ENCODE results near the gene HTT. TPM values are rescaled to one million over a fixed set of nuclear protein-coding genes. Genes with fewer than 3 reads are reported as not detected.
A peak's percentile ranks its signal among the peaks of the same experiment; 100 is the strongest.
"Not testable (repeated sequence)": the region's sequence is repeated elsewhere in the genome, so short reads cannot be mapped to it uniquely, and the experiment has no call there.

The HTT gene
- polyA plus RNA-seq, 2 of the 4 experiments (the other 2 are of a cell fraction): 14.5 to 16.9 TPM

DNA sequence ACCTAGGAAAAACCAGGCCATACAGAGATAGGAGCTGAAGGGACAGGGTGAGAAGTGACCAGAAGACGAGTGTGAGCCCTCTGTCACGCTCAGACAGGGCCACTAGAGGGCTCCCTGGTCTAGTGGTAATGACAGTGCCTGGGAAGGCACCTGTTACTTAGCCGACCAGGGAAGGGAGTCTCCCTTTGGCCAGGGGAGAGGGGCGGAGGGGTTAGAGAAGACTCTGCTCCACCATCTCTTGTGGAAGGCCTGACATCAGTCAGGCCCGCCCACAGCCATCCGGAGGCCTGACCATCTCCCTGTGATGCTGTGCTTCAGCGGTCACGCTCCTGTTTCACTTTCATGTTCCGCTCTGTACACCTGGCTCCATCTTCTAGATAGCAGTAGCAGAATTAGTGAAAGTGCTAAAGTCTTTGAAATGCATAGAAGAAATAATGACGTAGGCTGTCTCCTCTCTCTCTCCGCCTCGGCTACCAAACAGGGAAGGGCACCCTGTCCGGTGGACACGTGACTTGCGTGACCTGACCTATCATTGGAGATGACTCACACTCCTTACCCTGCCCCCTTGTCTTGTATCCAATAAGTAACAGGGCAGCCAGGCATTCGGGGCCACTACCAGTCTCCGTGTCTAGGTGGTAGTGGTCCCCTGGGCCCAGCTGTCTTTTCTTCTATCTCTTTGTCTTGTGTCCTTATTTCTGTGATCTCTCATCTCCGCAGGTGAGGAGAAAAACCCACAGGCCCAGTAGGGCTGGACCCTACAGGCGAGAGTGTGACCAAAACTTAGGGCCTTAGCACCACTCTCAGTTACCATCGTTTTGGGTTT is 26.8 kb upstream of the HTT start:
- peak; percentile 16 to 58 for DNase-seq (ENCODE audit: low read depth in 1 of 2, low spot score in 1 of 2)
- Histone ChIP-seq H3K9me3 (no peaks in the 10 kb centered on the region), H3K4me3 (peak overlapping the region; percentile 34), H3K4me1 (no peaks in the 10 kb centered on the region), H3K27ac (no peak overlapping the region), H3K4me2 (peak overlapping the region; percentile 60)
- ChIA-PET CTCF (interaction anchor here (1.0 to 1.9 kb wide), 6 partner anchors 10 to 84 kb away, joined by 3 to 10 read pairs (median 4); partner anchors contain the start of genes GRK4 and NOP14), POLR2A (no interaction called here)
- TF ChIP-seq, protein P1, sequence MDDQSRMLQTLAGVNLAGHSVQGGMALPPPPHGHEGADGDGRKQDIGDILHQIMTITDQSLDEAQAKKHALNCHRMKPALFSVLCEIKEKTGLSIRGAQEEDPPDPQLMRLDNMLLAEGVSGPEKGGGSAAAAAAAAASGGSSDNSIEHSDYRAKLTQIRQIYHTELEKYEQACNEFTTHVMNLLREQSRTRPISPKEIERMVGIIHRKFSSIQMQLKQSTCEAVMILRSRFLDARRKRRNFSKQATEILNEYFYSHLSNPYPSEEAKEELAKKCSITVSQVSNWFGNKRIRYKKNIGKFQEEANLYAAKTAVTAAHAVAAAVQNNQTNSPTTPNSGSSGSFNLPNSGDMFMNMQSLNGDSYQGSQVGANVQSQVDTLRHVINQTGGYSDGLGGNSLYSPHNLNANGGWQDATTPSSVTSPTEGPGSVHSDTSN (IDR thresholded peaks at IDR 0.05): no peak
- TF ChIP-seq, protein P2, sequence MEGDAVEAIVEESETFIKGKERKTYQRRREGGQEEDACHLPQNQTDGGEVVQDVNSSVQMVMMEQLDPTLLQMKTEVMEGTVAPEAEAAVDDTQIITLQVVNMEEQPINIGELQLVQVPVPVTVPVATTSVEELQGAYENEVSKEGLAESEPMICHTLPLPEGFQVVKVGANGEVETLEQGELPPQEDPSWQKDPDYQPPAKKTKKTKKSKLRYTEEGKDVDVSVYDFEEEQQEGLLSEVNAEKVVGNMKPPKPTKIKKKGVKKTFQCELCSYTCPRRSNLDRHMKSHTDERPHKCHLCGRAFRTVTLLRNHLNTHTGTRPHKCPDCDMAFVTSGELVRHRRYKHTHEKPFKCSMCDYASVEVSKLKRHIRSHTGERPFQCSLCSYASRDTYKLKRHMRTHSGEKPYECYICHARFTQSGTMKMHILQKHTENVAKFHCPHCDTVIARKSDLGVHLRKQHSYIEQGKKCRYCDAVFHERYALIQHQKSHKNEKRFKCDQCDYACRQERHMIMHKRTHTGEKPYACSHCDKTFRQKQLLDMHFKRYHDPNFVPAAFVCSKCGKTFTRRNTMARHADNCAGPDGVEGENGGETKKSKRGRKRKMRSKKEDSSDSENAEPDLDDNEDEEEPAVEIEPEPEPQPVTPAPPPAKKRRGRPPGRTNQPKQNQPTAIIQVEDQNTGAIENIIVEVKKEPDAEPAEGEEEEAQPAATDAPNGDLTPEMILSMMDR (IDR thresholded peaks at IDR 0.05): peak; percentile 55
- TF ChIP-seq HOXB13 (CRISPR knock-in tag; IDR thresholded peaks at IDR 0.05; ENCODE audit: low read depth) (no peak), RAD21 (conservative IDR thresholded peaks at IDR 0.05 in 1 of 2, IDR thresholded peaks at IDR 0.05 in 1 of 2) (peak; percentile 57 to 61)
- TF ChIP-seq, protein P3, sequence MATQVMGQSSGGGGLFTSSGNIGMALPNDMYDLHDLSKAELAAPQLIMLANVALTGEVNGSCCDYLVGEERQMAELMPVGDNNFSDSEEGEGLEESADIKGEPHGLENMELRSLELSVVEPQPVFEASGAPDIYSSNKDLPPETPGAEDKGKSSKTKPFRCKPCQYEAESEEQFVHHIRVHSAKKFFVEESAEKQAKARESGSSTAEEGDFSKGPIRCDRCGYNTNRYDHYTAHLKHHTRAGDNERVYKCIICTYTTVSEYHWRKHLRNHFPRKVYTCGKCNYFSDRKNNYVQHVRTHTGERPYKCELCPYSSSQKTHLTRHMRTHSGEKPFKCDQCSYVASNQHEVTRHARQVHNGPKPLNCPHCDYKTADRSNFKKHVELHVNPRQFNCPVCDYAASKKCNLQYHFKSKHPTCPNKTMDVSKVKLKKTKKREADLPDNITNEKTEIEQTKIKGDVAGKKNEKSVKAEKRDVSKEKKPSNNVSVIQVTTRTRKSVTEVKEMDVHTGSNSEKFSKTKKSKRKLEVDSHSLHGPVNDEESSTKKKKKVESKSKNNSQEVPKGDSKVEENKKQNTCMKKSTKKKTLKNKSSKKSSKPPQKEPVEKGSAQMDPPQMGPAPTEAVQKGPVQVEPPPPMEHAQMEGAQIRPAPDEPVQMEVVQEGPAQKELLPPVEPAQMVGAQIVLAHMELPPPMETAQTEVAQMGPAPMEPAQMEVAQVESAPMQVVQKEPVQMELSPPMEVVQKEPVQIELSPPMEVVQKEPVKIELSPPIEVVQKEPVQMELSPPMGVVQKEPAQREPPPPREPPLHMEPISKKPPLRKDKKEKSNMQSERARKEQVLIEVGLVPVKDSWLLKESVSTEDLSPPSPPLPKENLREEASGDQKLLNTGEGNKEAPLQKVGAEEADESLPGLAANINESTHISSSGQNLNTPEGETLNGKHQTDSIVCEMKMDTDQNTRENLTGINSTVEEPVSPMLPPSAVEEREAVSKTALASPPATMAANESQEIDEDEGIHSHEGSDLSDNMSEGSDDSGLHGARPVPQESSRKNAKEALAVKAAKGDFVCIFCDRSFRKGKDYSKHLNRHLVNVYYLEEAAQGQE (IDR thresholded peaks at IDR 0.05): no peak
- TF ChIP-seq, protein P4, sequence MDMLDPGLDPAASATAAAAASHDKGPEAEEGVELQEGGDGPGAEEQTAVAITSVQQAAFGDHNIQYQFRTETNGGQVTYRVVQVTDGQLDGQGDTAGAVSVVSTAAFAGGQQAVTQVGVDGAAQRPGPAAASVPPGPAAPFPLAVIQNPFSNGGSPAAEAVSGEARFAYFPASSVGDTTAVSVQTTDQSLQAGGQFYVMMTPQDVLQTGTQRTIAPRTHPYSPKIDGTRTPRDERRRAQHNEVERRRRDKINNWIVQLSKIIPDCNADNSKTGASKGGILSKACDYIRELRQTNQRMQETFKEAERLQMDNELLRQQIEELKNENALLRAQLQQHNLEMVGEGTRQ (IDR thresholded peaks at IDR 0.05): peak; percentile 44; the same call in 1 of the 2 replicates
- no peak for FAIRE-seq
- WGBS (ENCODE audit: missing lambda C conversion rate): 35% methylated on average over 19 of the region's 20 CpGs
- peak; percentile 78 to 91 for ATAC-seq

DNA sequence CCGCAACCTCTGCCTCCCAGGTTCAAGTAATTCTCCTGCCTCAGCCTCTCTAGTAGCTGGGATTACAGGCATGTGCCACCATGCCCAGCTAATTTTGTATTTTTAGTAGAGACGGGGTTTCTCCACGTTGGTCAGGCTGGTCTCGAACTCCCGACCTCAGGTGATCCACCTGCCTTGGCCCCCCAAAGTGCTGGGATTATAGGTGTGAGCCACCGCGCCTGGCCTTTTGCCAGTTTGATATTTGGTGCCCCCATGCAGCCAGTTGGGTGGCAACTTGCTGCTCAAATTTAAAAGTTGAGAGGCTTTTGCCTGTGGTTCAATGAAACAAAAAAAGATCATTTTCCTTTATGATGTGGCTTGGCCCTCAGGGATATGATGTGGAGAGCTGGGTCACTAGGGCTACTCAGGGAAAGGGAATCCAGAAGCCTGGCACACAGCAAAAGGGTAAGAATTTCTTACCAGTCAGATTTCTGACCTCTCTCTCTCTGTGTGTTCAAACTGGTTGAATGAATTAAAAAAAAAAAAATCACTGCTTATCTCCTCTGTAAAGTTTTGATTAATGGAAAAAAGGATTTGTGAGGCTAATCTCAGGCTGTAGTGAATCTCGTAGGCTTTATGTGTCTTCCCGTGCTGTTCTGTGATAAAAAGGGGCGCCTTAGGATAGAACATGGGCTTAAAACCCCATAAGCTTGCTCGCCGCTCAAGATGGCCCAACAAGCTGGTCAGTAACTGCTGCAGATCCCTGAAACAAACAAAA is 23.2 kb upstream of the HTT start:
- H3K27ac ChIP-seq; POLR2A ChIA-PET; H3K4me1 ChIP-seq; H3K4me3 ChIP-seq; H3K9me3 ChIP-seq; DNase-seq (ENCODE audit: low read depth in 1 of 2, low spot score in 1 of 2); FAIRE-seq; H3K4me2 ChIP-seq; ATAC-seq: not testable (repeated sequence)
- CTCF ChIA-PET: interaction anchor here (1.7 kb wide), 1 partner anchor 142 kb away, joined by 3 read pairs; no protein-coding TSS in a partner anchor
- 51% methylated on average over 10 of the region's 12 CpGs for WGBS (ENCODE audit: missing lambda C conversion rate)

DNA sequence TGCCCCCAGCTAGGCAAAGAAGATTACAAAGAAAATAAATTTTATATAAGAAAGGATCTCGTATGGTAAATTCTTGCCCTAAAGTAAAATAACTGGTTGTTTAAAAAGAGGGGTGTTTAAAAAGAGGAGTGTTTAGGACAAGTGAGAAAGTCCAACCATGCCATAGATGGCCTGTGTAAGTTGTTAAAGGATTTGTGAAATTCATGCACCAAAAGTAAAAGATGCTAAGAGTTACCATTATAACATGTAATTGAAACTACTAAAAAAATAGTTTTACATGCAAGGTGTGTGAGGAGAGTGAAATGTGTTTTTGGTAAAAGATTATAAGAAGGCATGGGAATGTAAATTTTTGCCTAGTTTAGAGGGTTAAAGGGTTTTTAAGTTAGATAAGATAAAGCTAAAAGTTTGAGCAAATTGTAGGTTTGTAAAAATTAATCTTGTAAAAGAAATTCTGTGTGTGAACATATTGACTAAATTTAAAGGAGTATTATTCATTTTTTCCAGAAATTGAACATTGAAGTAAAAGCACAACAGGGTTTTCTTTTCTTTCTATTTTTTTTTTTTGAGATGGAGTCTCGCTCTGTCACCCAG is 20.2 kb upstream of the HTT start:
- H3K9me3 ChIP-seq: no peaks in the 10 kb centered on the region; the same call in 1 of the 3 replicates
- ChIA-PET POLR2A (no interaction called here), CTCF (interaction anchor here (0.6 to 1.6 kb wide), 3 partner anchors 30 to 61 kb away, joined by 3 to 6 read pairs (median 3); no protein-coding TSS in a partner anchor)
- no peak for TF ChIP-seq HOXB5 (CRISPR knock-in tag; IDR thresholded peaks at IDR 0.05)
- peak; percentile 85 for TF ChIP-seq ZFP36 (IDR thresholded peaks at IDR 0.05; ENCODE audit: borderline replicate concordance, partially characterized antibody)
- FAIRE-seq (no peak), ATAC-seq (no peak), DNase-seq (ENCODE audit: low read depth in 1 of 2, low spot score in 1 of 2) (no peak)
- H3K27ac ChIP-seq: no peak overlapping the region
- H3K4me1 ChIP-seq: no peaks in the 10 kb centered on the region
- no peak overlapping the region for H3K4me2 ChIP-seq
- 24% methylated on average over 2 of the region's 2 CpGs for WGBS (ENCODE audit: missing lambda C conversion rate)
- no peak overlapping the region for H3K4me3 ChIP-seq
